PC-9 (cell line): Measurements from ENCODE around the gene PCNT. TPM values are rescaled to one million over a fixed set of nuclear protein-coding genes. Genes with fewer than 3 reads are reported as not detected.

ENCODE experiments used
- BruUV-seq: library from RNA; stranded (reverse); fragments of 400-500 nt; replicated peaks from 2 replicates; lab custom pipeline; 2021; lab: Mats Ljungman, UMichigan
- CTCF ChIA-PET: fragments of 300-600 bp; sonication (Branson Sonifier 250); formaldehyde crosslinking; loops from one replicate; lab custom pipeline; 2022; ENCODE audit warnings: antibody characterized with exemption; lab: Charles Lee
- POLR2A ChIA-PET: fragments of 300-600 bp; sonication (Branson Sonifier 250); formaldehyde crosslinking; loops from one replicate; lab custom pipeline; 2022; ENCODE audit warnings: antibody characterized with exemption; ENCODE audit not compliant: unreplicated experiment; lab: Charles Lee
- DNase-seq, 2 experiments: peaks; one replicate each; pipeline versions ENCODE4 v3.0.0 to v3.0.0-alpha.2; 2015 to 2022; ENCODE audit warnings: mixed read lengths in 1 of 2
- H2AFZ ChIP-seq: fragments of 200-600 bp; sonication (generic); 2 replicates; pipeline ENCODE4 v1.8.1; 2017; ENCODE audit warnings: antibody characterized with exemption
- H3F3A ChIP-seq: fragments of 200-600 bp; sonication (generic); 2 replicates; pipeline ENCODE4 v1.8.1; 2017; ENCODE audit warnings: antibody characterized with exemption, mild to moderate bottlenecking, low read depth; ENCODE audit not compliant: insufficient read depth
- H3K27ac ChIP-seq: fragments of 200-600 bp; sonication (generic); 2 replicates; pipeline ENCODE4 v1.6.1; 2016; ENCODE audit warnings: mixed run types
- H3K27me3 ChIP-seq: fragments of 200-600 bp; sonication (generic); 2 replicates; pipeline ENCODE4 v1.6.1; 2016; ENCODE audit warnings: low read depth, mixed run types; ENCODE audit not compliant: insufficient read depth
- H3K36me3 ChIP-seq: fragments of 200-600 bp; sonication (generic); 2 replicates; pipeline ENCODE4 v1.6.1; 2016; ENCODE audit warnings: low read depth, mixed run types
- H3K4me1 ChIP-seq: fragments of 200-600 bp; sonication (generic); replicated peaks from 2 replicates; pipeline ENCODE4 v1.6.1; 2016; ENCODE audit warnings: mixed run types; ENCODE audit not compliant: insufficient read depth
- H3K4me2 ChIP-seq: fragments of 200-600 bp; sonication (generic); 2 replicates; pipeline ENCODE4 v1.6.1; 2017; ENCODE audit warnings: mixed run types
- H3K4me3 ChIP-seq: fragments of 200-600 bp; sonication (generic); 2 replicates; pipeline ENCODE4 v1.6.1; 2016; ENCODE audit warnings: mixed run types
- H3K79me2 ChIP-seq: fragments of 200-600 bp; sonication (generic); 2 replicates; pipeline ENCODE4 v1.6.1; 2017; ENCODE audit warnings: low read depth, mixed run types
- H3K9me2 ChIP-seq: fragments of 200-600 bp; sonication (generic); 2 replicates; pipeline ENCODE4 v1.8.1; 2017; ENCODE audit warnings: mild to moderate bottlenecking; ENCODE audit not compliant: insufficient read depth
- H3K9me3 ChIP-seq: fragments of 200-600 bp; sonication (generic); 2 replicates; pipeline ENCODE4 v1.8.1; 2016; ENCODE audit warnings: low read depth; ENCODE audit not compliant: insufficient read depth
- H4K20me1 ChIP-seq: fragments of 200-600 bp; sonication (generic); 2 replicates; pipeline ENCODE4 v1.8.1; 2017; ENCODE audit not compliant: insufficient read depth
- EZH2 ChIP-seq: fragments of 200-600 bp; sonication (generic); IDR thresholded peaks from 2 replicates; pipeline ENCODE4 v1.8.0; 2017; ENCODE audit warnings: antibody characterized with exemption, low read depth
- intact Hi-C: fragments of 100-400 bp; cut with micrococcal nuclease; formaldehyde crosslinking; loops from one replicate; pipeline ENCODE4 v1.10.0; 2022; ENCODE audit not compliant: unreplicated experiment
- total RNA-seq: library from RNA; stranded (reverse); gene quantifications from 2 replicates; pipeline ENCODE4 v1.2.3, GENCODE V29; 2021
- TF ChIP-seq, protein P1 (sequence below): fragments of 200-600 bp; sonication (generic); conservative IDR thresholded peaks from 2 replicates; pipeline ENCODE4 v1.6.1; 2017; ENCODE audit warnings: mixed run types, antibody characterized with exemption, mild to moderate bottlenecking, moderate library complexity

Gene PCNT
- total RNA-seq, 1 experiment from 2014 or later: 33.4 TPM

DNA sequence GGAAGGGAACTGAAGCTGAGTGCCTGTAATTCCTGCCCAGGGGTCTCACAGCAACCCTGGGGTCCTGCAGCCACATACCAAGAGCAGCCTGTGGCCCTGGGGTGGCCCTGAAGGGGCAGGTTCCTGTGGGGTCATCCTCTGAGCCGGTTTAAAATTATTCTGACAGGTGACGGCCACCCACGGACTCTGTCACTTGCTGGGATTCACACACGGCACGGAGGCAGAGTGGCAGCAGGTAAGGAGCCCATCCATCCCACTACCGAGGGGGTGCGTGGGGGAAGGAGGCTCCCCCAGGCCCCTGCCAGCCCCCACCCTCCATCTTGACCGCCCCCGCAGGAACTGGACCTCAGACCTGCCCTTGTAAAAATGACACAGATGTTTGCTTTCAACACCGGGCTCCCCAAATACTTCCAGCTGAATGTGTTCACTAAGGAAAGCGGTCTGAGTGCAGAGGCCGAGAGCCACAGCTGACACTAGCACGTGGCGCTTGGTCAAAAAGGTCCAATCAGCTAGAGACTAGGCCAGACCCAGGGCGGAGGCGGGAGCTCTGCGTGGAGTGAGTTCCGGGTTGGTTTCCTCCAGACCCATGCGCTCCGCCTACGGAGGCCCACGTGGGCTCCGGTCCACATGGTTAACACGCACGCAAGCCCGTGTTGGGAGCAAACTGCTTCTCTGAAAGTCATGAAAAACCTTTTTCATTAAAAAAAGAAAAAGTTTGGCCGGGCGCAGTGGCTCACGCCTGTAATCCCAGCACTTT, 27.8 kb upstream of the PCNT start:
- no peaks in the 10 kb centered on the region for H3K79me2 ChIP-seq
- intact Hi-C loops: no loop called here
- TF ChIP-seq EZH2: no peak
- TF ChIP-seq, protein P1, sequence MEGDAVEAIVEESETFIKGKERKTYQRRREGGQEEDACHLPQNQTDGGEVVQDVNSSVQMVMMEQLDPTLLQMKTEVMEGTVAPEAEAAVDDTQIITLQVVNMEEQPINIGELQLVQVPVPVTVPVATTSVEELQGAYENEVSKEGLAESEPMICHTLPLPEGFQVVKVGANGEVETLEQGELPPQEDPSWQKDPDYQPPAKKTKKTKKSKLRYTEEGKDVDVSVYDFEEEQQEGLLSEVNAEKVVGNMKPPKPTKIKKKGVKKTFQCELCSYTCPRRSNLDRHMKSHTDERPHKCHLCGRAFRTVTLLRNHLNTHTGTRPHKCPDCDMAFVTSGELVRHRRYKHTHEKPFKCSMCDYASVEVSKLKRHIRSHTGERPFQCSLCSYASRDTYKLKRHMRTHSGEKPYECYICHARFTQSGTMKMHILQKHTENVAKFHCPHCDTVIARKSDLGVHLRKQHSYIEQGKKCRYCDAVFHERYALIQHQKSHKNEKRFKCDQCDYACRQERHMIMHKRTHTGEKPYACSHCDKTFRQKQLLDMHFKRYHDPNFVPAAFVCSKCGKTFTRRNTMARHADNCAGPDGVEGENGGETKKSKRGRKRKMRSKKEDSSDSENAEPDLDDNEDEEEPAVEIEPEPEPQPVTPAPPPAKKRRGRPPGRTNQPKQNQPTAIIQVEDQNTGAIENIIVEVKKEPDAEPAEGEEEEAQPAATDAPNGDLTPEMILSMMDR: no peak
- CTCF ChIA-PET: no interaction called here
- no peaks in the 10 kb centered on the region for H3K9me2 ChIP-seq
- no peak overlapping the region for H3K27ac ChIP-seq
- no peak overlapping the region for H3K4me3 ChIP-seq
- no peak overlapping the region for H2AFZ ChIP-seq
- no peak overlapping the region for H3K4me2 ChIP-seq
- no peaks in the 10 kb centered on the region for H3K9me3 ChIP-seq
- BruUV-seq: no TSS peak
- H3K4me1 ChIP-seq: no peaks in the 10 kb centered on the region
- no peaks in the 10 kb centered on the region for H3K36me3 ChIP-seq
- H3K27me3 ChIP-seq: no peaks in the 10 kb centered on the region
- no peaks in the 10 kb centered on the region for H4K20me1 ChIP-seq
- no peak for DNase-seq
- POLR2A ChIA-PET: no interaction called here
- H3F3A ChIP-seq: no peaks in the 10 kb centered on the region

DNA sequence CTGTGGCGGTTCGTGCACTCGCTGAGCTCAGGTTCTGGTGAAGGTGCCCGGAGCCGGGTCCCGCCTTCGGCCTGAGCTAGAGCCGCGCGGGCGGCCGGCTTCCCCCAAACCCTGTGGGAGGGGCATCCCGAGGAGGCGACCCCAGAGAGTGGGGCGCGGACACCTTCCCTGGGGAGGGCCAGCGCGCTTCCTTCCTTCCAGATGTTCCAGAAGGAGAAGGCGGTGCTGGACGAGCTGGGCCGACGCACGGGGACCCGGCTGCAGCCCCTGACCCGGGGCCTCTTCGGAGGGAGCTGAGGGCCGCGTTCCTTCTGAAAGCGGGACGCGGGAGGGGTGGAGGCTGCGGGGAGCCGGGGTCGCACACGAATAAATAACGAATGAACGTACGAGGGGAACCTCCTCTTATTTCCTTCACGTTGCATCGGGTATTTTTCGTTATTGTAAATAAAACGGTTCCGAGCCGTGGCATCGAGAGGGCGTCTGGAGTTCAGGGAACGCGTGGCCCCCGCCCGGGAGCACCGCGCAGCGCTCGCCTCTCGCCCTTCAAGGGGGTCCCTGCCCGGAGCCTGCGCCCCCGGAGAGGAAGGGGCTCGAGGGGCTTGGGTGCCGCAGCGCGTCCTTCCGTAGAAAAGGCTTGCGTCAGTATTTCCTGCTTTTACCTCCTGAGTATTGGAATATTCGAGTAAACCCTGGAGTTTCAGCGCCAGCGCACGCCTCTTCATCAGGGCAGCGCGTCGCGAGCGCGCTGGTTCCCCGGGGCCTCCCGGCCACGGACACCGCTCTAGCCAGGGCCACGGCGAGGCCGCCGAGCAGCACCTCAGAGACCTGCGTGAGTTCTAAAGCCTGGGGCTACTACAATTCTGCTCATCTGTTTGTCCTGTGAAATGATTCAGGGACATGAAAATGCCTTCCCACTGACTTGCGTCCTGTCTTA, 26.4 kb upstream of the PCNT start:
- no peaks in the 10 kb centered on the region for H3K9me3 ChIP-seq
- TF ChIP-seq, protein P1: no peak
- TF ChIP-seq EZH2: no peak
- H4K20me1 ChIP-seq: no peaks in the 10 kb centered on the region
- ChIA-PET CTCF (no interaction called here), POLR2A (no interaction called here)
- no peak for DNase-seq
- no peaks in the 10 kb centered on the region for H3K36me3 ChIP-seq
- H2AFZ ChIP-seq: no peak overlapping the region
- no peaks in the 10 kb centered on the region for H3K79me2 ChIP-seq
- H3F3A ChIP-seq: no peaks in the 10 kb centered on the region
- no peaks in the 10 kb centered on the region for H3K27me3 ChIP-seq
- no TSS peak for BruUV-seq
- no peak overlapping the region for H3K27ac ChIP-seq
- intact Hi-C loops: no loop called here
- no peak overlapping the region for H3K4me2 ChIP-seq
- no peak overlapping the region for H3K4me3 ChIP-seq
- no peaks in the 10 kb centered on the region for H3K4me1 ChIP-seq
- no peaks in the 10 kb centered on the region for H3K9me2 ChIP-seq

DNA sequence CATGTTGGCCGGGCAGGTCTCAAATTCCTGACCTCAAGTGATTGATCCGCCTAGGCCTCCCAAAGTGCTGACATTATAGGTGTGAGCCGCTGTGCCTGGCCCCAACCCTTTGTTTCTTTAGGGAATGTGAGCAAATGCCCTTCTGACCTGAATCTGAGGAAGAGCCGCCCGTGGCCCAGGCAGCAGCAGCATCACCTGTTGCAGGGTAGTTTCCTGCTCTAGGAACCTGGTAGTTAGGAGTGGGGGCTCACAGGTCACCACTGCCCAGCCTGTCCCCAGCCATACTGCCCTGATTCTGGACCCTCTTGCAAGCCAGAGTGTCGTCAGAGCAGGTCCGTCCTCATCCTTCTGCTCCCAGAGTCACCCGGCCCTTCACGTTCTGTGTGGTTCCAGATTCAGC, 24.8 kb upstream of the PCNT start:
- no peaks in the 10 kb centered on the region for H3K9me2 ChIP-seq
- TF ChIP-seq, protein P1: no peak
- TF ChIP-seq EZH2: no peak
- ChIA-PET POLR2A (no interaction called here), CTCF (no interaction called here)
- no peaks in the 10 kb centered on the region for H3F3A ChIP-seq
- no peaks in the 10 kb centered on the region for H3K9me3 ChIP-seq
- no peaks in the 10 kb centered on the region for H3K36me3 ChIP-seq
- no TSS peak for BruUV-seq
- no peaks in the 10 kb centered on the region for H4K20me1 ChIP-seq
- H3K27me3 ChIP-seq: no peaks in the 10 kb centered on the region
- no peaks in the 10 kb centered on the region for H3K79me2 ChIP-seq
- no peaks in the 10 kb centered on the region for H3K4me1 ChIP-seq
- intact Hi-C loops: no loop called here
- H3K4me2 ChIP-seq: no peak overlapping the region
- no peak overlapping the region for H3K4me3 ChIP-seq
- H3K27ac ChIP-seq: no peak overlapping the region
- H2AFZ ChIP-seq: no peak overlapping the region
- DNase-seq: no peak
